Body of pancreas (tissue), 4 donors: ENCODE measurements around the gene ATF7. TPM values are rescaled to one million over a fixed set of nuclear protein-coding genes. Genes with fewer than 3 reads are reported as not detected.

Source experiments
- ATAC-seq: fragments of 150-250 bp; one replicate; pipeline ENCODE4 v1.9.1; 2016
- DNase-seq, 4 donors: peaks; one replicate each; pipeline ENCODE4 v3.0.0-alpha.2; 2019
- H3K27ac ChIP-seq, 4 donors: fragments of 200-600 bp; sonication (generic); 1 replicate in 3 of 4; 2 replicates in 1 of 4; pipeline versions ENCODE4 v1.5.1 to v1.6.1; 2016 to 2019; ENCODE audit warnings: mild to moderate bottlenecking in 1 of 4, mixed read lengths in 1 of 4, moderate library complexity in 1 of 4
- H3K27me3 ChIP-seq, 2 donors: fragments of 200-600 bp; sonication (generic); one replicate each; pipeline ENCODE4 v1.6.0; 2016; ENCODE audit warnings: mild to moderate bottlenecking in 1 of 2
- H3K36me3 ChIP-seq, 2 donors: fragments of 200-600 bp; sonication (generic); replicated peaks in 1 of 2; 2 replicates each; pipeline ENCODE4 v1.5.1; 2016; ENCODE audit warnings: low read depth in 2 of 2; ENCODE audit not compliant: insufficient read depth in 1 of 2
- H3K4me1 ChIP-seq: fragments of 200-600 bp; sonication (generic); one replicate; pipeline ENCODE4 v1.6.0; 2016
- H3K4me3 ChIP-seq, 2 donors: fragments of 200-600 bp; sonication (generic); 1 replicate in 1 of 2; 2 replicates in 1 of 2; pipeline ENCODE4 v1.5.1; 2016 to 2019
- H3K9me3 ChIP-seq, 3 donors: fragments of 200-600 bp; sonication (generic); 1 replicate in 2 of 3; 2 replicates in 1 of 3; pipeline ENCODE4 v1.5.1; 2016
- CTCF ChIP-seq, 7 experiments: fragments of 450-650 bp in 4 of 7; fragments of 200-600 bp in 3 of 7; sonication (generic) in 3 of 7; IDR thresholded peaks; one replicate each; pipeline ENCODE4 v1.5.1; 2016 to 2019; ENCODE audit warnings: antibody characterized with exemption in 7 of 7
- POLR2A ChIP-seq, 3 donors: fragments of 450-650 bp; IDR thresholded peaks; one replicate each; pipeline ENCODE4 v1.6.1; 2016; ENCODE audit warnings: antibody characterized with exemption in 3 of 3, mild to moderate bottlenecking in 2 of 3
- WGBS, 2 donors: methylation state at CpG; one replicate each; pipeline ENCODE4 v1.1.5; 2017; 5-methylcytosine and 5-hydroxymethylcytosine counted together
- intact Hi-C: fragments of 100-400 bp; cut with DNase I; formaldehyde crosslinking; loops from one replicate; pipeline ENCODE4 v1.15.1; 2023
- total RNA-seq, 2 donors: library from RNA; depleted of rRNA; stranded (reverse); fragments of >200 nt; gene quantifications; one replicate each; pipeline ENCODE4 v1.1.0, GENCODE V29; 2016

ATF7 gene
- total RNA-seq, 2 donors from 2014 or later, result 12.9 to 21.3 TPM

- TF ChIP-seq CTCF (IDR thresholded peaks at IDR 0.05) (no peak), POLR2A (IDR thresholded peaks at IDR 0.05) (peak in 1 of 3 donors; percentile 20)
- Histone ChIP-seq H3K27ac (peak overlapping the region in 3 of 4 donors; percentile 11 to 93 (median 41)), H3K4me3 (no peak overlapping the region), H3K36me3 (no peaks in the 10 kb centered on the region), H3K27me3 (no peaks in the 10 kb centered on the region), H3K4me1 (peaks cover 38% of the 10 kb centered on the region), H3K9me3 (no peaks in the 10 kb centered on the region)
- ATAC-seq (no peak), DNase-seq (peak in 3 of 4 donors; percentile 24 to 38 (median 29))
- WGBS, 2 donors, result 6 to 7% methylated on average over 7 of the region's 7 CpGs
- intact Hi-C loops, result loop anchor here (10.0 kb wide), 1 partner anchor 51 kb away; the partner anchor contains the start of gene ATP5MC2
Observed at GRCh38 chr12:53623548-53624385, 2.4 kb downstream of the ATF7 start.

- Histone ChIP-seq H3K4me3 (no peak overlapping the region), H3K9me3 (no peaks in the 10 kb centered on the region), H3K27ac (peak overlapping the region in 2 of 4 donors; percentile 41 to 93), H3K4me1 (peaks cover 45% of the 10 kb centered on the region), H3K27me3 (no peaks in the 10 kb centered on the region), H3K36me3 (no peaks in the 10 kb centered on the region)
- ATAC-seq (no peak), DNase-seq (no peak)
- TF ChIP-seq POLR2A (IDR thresholded peaks at IDR 0.05) (no peak), CTCF (IDR thresholded peaks at IDR 0.05) (no peak)
- intact Hi-C loops, result loop anchor here (10.0 kb wide), 1 partner anchor 52 kb away; the partner anchor contains the start of gene ATP5MC2
- WGBS, 2 donors, result 80 to 85% methylated on average over 4 to 5 of the region's 5 CpGs
Observed at GRCh38 chr12:53622724-53623123, 3.5 kb downstream of the ATF7 start.

GRCh38 chr12:53618275-53618674 lies 7.9 kb downstream of the ATF7 start:
- Histone ChIP-seq H3K9me3 (no peaks in the 10 kb centered on the region), H3K27ac (peak overlapping the region in 1 of 4 donors; percentile 40), H3K4me3 (no peak overlapping the region), H3K27me3 (no peaks in the 10 kb centered on the region), H3K4me1 (peaks cover 24% of the 10 kb centered on the region), H3K36me3 (no peaks in the 10 kb centered on the region)
- no peak for ATAC-seq
- TF ChIP-seq CTCF (IDR thresholded peaks at IDR 0.05) (no peak), POLR2A (IDR thresholded peaks at IDR 0.05) (no peak)
- WGBS, 2 donors, result 38 to 39% methylated on average over 3 of the region's 3 CpGs
- no peak for DNase-seq
- intact Hi-C loops, result no loop called here

GRCh38 chr12:53617700-53618099 lies 8.5 kb downstream of the ATF7 start:
- no peaks in the 10 kb centered on the region for H3K27me3 ChIP-seq
- no peak for DNase-seq
- H3K4me3 ChIP-seq, result no peak overlapping the region
- ATAC-seq, result no peak
- H3K9me3 ChIP-seq, result no peaks in the 10 kb centered on the region
- H3K36me3 ChIP-seq, result no peaks in the 10 kb centered on the region
- H3K4me1 ChIP-seq, result peaks cover 19% of the 10 kb centered on the region
- H3K27ac ChIP-seq, result peak overlapping the region in 1 of 4 donors; percentile 40
- TF ChIP-seq POLR2A (IDR thresholded peaks at IDR 0.05), result no peak
- no peak for TF ChIP-seq CTCF (IDR thresholded peaks at IDR 0.05)
- intact Hi-C loops, result no loop called here
- WGBS, 2 donors, result 30 to 32% methylated on average over 3 of the region's 3 CpGs
